GM21576 (cell line): Measurements from ENCODE around the gene OLFM1.

ENCODE experiments used
- ATAC-seq: cut with Tn5 transposase; IDR thresholded peaks from one replicate; pipeline ENCODE4 v1.9.1; 2021; ENCODE audit warnings: mild to moderate bottlenecking, moderate library complexity; ENCODE audit not compliant: unreplicated experiment

OLFM1 gene

GRCh38 chr9:135087489-135087792 lies at the start of gene OLFM1:
Gene OLFM1 (plus strand): TSS chr9:135087668. CDS start chr9:135087990, 322 bp downstream.
- ATAC-seq, result no peak

DNA sequence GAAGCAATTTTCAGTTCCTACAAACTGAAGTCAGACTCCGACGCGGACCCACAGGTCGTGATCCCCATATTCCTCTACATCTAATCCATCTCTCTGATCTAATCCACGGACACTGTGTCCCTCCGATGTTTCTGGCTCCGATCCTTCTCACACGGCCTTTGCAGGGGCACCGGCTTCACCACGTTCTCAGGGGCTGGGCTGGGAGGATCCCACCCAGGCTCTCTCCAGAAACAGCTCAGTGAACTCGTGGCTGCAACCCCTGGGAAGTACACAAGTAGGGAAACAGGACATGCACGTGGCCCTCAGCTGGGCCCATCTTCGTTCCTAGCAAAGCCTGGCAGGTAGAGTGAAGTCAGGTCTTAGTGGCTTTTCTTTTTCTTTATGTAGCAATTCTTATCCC lies 49.1 kb upstream of the OLFM1 start:
- no peak for ATAC-seq

- ATAC-seq, result no peak
These were observed 48.6 kb upstream of the OLFM1 start for GRCh38 chr9:135038826-135039225.

GRCh38 chr9:135039266-135039870 lies 48.1 kb upstream of the OLFM1 start:
- no peak for ATAC-seq

- no peak for ATAC-seq
These were observed 47.4 kb upstream of the OLFM1 start for GRCh38 chr9:135039916-135040645.

GRCh38 chr9:135040892-135041291 lies 46.6 kb upstream of the OLFM1 start:
- no peak for ATAC-seq

GRCh38 chr9:135043345-135043744 lies 44.1 kb upstream of the OLFM1 start:
- ATAC-seq, result no peak

DNA sequence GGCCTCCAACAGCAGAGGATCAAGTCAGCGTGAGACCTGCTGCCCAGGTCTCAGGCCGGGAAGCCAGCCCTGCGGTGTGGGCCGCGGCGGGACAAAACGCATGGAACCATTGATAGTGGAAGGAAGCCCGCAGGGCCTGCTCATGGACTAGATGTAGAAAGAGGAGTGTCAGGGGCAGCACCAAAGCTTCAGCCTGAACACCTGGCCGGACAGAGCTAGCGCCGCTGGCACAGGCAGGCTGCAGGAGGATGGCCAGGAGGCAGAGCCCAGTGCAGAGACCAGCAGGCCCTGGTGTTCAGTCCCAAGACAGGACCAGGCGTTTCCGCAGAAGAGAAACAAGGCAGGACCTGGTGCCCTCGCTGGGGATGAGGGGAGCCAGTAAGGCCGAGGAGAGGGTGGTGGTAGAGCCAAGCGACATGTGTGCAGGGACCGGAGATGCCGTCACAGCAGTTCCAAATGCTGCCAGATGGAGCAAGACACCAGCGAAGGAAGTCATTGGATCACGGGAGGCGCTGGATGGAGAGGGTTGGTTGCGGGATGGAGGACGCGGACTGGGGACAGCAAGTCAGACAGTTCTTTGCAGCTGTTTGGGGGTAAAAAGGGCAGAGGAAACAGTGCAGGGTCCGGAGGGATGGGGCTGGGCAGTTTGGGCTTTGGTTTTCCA lies 42.1 kb upstream of the OLFM1 start:
- ATAC-seq, result no peak

DNA sequence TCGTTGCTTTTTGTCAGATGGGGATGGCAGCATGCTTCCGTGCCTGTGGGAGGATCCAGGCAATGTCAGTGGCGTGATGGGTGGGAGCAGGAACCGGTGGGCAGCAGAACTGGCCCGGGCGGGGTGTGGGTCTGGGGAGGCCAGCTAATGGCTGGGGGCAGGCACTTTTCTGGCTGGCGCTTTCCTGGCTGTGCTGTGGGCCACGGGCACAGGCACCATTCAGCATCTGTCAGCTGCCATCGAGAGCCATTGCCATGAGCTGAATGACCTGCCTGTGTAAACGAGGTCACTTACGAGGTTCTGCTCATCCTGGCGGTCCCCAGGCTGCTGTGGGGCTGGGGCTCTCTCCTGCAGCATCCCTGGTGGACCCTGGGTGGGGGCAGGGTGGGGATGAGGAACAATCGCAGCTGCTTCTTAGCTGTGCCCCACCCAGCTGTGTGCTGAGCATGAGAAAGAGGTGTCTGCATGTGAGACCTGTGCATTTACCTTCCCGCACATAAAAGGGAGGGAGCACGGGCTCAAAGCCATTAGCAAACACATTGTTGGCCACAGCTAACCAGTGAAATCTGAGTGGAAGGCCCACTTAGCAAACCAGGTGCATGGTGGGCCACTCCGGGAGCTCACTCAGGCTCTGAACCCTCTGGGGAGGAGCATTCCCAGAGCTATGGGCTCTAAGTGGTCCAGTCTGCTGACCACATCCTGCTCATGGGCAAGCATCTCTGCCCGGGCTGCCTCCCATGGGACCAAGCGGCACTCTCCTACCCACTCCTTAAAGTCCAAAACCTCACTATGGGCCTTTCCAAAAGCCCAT lies 41.3 kb upstream of the OLFM1 start:
- no peak for ATAC-seq

GRCh38 chr9:135046739-135047350 lies 40.6 kb upstream of the OLFM1 start:
- no peak for ATAC-seq

DNA sequence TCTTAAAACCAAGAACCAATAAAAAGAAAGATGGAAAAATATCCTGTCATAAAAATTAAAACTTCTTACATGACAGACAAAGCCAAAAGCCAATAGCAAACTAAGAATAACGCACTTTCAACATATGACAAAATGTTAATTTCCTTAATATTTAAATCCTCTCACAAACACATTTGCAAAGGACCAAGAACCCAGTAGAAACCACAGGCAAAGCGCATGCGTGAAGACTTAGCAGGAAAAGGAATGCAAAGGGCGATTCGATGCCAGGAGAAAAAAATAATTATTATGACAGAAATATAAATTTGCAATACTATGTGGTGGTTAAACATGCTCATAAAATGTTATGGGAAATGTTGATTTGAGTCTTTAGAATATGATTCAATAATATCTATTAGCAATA lies 39.9 kb upstream of the OLFM1 start:
- ATAC-seq, result no peak

DNA sequence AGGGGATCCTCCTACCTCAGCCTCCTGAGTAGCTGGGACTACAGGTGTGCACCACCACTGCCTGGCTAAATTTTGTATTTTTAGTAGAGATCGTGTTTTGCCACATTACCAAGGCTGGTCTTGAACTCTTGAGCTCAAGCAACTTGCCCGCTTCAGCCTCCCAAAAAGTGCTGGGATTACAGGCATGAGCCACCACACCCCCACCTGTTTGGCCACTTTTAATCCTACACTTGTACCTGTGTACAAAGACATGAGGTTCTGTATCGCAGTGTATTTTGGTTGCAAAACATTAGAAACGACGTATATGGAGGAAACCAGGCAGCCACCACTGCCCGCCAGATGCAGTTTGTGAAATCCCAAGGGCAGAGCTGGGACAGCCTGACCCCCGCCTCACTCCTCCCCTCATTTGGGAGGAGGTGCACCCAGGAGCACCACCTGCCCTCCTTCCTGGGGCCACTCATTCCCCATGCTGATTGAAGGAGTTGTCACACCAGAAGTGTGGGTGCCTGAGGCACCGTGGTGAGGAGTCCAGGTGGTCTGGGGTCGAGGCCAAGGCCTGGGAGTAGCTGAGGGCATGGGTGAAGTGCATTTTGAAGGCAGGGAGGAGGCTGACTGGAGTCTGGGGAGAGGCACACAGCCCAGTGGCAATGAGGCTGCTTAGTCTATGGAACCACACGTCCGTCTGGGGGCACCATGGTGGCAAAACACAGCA lies 39.3 kb upstream of the OLFM1 start:
- ATAC-seq, result no peak

GRCh38 chr9:135048758-135049444 lies 38.6 kb upstream of the OLFM1 start:
- no peak for ATAC-seq

GRCh38 chr9:135049460-135049859 lies 38.0 kb upstream of the OLFM1 start:
- ATAC-seq, result no peak

DNA sequence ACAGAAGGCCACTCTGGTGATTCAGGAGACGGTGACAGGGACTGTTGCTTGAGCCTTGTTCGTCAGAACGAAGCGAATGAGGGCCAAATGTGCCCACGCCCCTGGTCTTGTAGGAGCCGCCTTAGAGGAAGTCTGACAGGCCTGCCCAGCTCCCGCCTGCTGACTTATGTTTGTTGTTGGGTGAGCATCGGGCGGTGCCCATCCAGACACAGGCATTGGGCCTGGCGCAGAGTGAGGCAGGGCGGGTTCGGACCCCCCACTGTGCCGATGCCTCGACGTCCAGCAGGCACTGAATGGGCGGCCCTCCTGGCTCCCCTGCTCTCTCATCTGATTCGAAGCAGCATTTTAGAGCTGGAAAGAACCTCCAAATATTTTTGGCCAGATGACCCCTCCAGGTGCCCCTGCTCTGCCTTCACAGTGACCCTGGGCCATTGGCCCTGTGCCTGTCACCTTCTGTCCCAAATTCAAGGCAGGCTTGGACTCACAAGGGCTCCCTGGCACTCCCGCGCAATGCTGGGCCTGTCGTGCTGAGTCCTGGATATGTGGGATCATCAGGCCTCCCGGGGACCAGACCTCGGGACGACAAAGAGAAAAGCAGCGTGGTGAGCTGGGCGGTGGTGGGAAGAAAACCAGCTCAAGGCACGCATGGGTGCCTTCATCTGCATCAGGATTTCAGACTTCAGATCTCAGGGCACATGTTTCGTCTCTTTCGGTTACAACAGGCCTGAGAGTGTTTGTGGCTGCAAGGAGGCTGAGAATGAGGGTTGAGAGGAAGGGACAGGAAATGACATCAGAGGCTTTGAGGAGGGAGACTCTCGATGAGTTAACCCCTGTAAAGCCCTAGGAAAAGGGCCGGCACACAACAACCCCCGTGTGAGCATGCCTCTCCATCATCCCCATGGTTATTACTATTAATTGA lies 37.1 kb upstream of the OLFM1 start:
- ATAC-seq, result no peak

DNA sequence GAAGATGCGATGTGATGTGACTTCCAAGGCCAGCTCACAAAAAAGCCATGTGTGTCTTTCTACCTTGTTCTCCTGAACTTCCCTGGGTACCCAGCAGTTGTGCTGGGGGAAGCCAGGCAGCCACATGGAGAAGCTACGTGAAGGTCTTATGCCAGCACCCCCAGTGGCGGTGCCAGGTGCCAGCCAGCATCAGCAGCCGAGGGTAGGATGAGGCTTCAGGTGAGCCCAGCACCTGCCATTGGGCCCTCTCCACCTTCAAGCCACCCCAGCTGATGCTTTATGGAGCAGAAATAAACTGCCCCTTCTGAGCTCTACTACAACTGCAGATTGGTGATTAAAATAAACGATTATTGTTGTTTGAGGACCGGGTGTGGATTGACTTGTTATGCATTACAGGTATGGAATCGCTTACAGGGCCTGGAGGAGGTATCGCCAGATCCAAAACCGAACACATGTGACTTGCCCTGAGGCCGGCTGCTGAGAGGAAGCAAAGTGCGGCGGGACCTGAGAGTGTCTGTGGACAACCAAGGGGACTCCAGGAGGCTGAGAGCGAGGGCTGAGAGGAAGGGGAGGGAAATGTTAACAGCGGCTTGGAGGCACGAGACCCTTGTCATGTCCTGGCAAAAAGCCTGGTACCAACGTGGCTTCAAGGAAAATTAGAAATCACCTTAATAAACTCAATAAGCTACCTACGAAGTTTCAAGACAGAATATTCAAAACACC lies 36.0 kb upstream of the OLFM1 start:
- no peak for ATAC-seq

- ATAC-seq, result no peak
These were observed 34.3 kb upstream of the OLFM1 start for GRCh38 chr9:135053133-135053532.

DNA sequence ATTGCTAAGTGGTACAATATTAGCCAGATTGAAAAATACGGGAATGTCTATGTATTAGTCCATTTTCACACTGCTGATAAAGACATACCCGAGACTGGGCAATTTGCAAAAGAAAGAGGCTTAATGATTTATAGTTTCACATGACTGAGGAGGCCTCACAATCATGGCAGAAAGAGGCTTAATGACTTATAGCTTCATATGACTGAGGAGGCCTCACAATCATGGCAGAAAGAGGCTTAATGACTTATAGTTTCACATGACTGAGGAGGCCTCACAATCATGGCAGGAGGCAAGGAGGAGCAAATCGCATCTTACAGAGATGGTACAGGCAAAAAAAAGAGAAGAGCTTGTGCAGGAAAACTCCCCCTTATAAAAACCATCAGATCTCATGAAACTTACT lies 32.3 kb upstream of the OLFM1 start:
- no peak for ATAC-seq
